H9 (cell line): ENCODE data around the gene DZANK1. TPM values are rescaled to one million over a fixed set of nuclear protein-coding genes. Genes with fewer than 3 reads are reported as not detected.
A peak's percentile ranks its signal among the peaks of the same experiment; 100 is the strongest.

Source experiments
- DNase-seq: peaks from one replicate; pipeline ENCODE4 v3.0.0-alpha.2; 2017
- H2AFZ ChIP-seq: one replicate; pipeline ENCODE4 v1.6.1; 2013; ENCODE audit warnings: mild to moderate bottlenecking, low read length, control low read depth, moderate library complexity
- H2AK5ac ChIP-seq: 2 replicates; pipeline ENCODE4 v1.6.1; 2013; ENCODE audit warnings: low read length, control low read depth, mixed read lengths; ENCODE audit not compliant: insufficient read length
- H2BK120ac ChIP-seq: one replicate; pipeline ENCODE4 v1.6.1; 2013; ENCODE audit warnings: low read depth, mild to moderate bottlenecking, low read length, control low read depth, inconsistent platforms; ENCODE audit not compliant: poor library complexity, severe bottlenecking
- H2BK12ac ChIP-seq: 2 replicates; pipeline ENCODE4 v1.6.1; 2013; ENCODE audit warnings: low read length, control low read depth, mixed read lengths, low read depth; ENCODE audit not compliant: insufficient read length
- H2BK15ac ChIP-seq: 2 replicates; pipeline ENCODE4 v1.6.1; 2013; ENCODE audit warnings: low read depth, low read length, control low read depth
- H2BK20ac ChIP-seq: one replicate; pipeline ENCODE4 v1.6.1; 2013; ENCODE audit warnings: low read depth, mild to moderate bottlenecking, low read length, control low read depth, inconsistent platforms; ENCODE audit not compliant: poor library complexity, severe bottlenecking
- H2BK5ac ChIP-seq: 2 replicates; pipeline ENCODE4 v1.6.1; 2013; ENCODE audit warnings: low read length, control low read depth, mixed read lengths; ENCODE audit not compliant: insufficient read length
- H3K14ac ChIP-seq: 2 replicates; pipeline ENCODE4 v1.6.1; 2013; ENCODE audit warnings: low read length, control low read depth; ENCODE audit not compliant: insufficient read depth
- H3K18ac ChIP-seq: 2 replicates; pipeline ENCODE4 v1.6.1; 2013; ENCODE audit warnings: low read depth, mild to moderate bottlenecking, mixed read lengths, low read length, control low read depth; ENCODE audit not compliant: insufficient read length
- H3K23ac ChIP-seq: 2 replicates; pipeline ENCODE4 v1.6.1; 2013; ENCODE audit warnings: low read length, control low read depth, mixed read lengths, low read depth; ENCODE audit not compliant: insufficient read length
- H3K23me2 ChIP-seq: 2 replicates; pipeline ENCODE4 v1.6.1; 2013; ENCODE audit warnings: low read depth, mild to moderate bottlenecking, mixed read lengths, low read length, control low read depth; ENCODE audit not compliant: insufficient read length, poor library complexity, severe bottlenecking
- H3K27ac ChIP-seq: 2 replicates; pipeline ENCODE4 v1.5.1; 2013; ENCODE audit warnings: low read length, control low read depth, mixed read lengths, low read depth; ENCODE audit not compliant: insufficient read length
- H3K27me3 ChIP-seq: 2 replicates; pipeline ENCODE4 v1.6.1; 2013; ENCODE audit warnings: low read length, control low read depth, inconsistent platforms; ENCODE audit not compliant: insufficient read depth
- H3K4ac ChIP-seq: 2 replicates; pipeline ENCODE4 v1.6.1; 2013; ENCODE audit warnings: low read depth, mild to moderate bottlenecking, control low read depth, inconsistent platforms, low read length, moderate library complexity
- H3K4me1 ChIP-seq: 2 replicates; pipeline ENCODE4 v1.6.1; 2013; ENCODE audit warnings: low read length, control low read depth, inconsistent platforms; ENCODE audit not compliant: insufficient read depth
- H3K4me2 ChIP-seq: 2 replicates; pipeline ENCODE4 v1.6.1; 2013; ENCODE audit warnings: low read length, control low read depth, mixed read lengths; ENCODE audit not compliant: insufficient read length, insufficient read depth
- H3K56ac ChIP-seq: 2 replicates; pipeline ENCODE4 v1.6.1; 2013; ENCODE audit warnings: low read depth, mild to moderate bottlenecking, mixed read lengths, low read length, control low read depth; ENCODE audit not compliant: insufficient read length
- H3K79me1 ChIP-seq: 2 replicates; pipeline ENCODE4 v1.6.1; 2013; ENCODE audit warnings: low read depth, mild to moderate bottlenecking, moderate library complexity, low read length, control low read depth, inconsistent platforms; ENCODE audit not compliant: insufficient read depth, poor library complexity, severe bottlenecking
- H3K79me2 ChIP-seq: 2 replicates; pipeline ENCODE4 v1.6.1; 2013; ENCODE audit warnings: low read length, control low read depth, inconsistent platforms; ENCODE audit not compliant: insufficient read depth
- H3K9ac ChIP-seq: 2 replicates; pipeline ENCODE4 v1.6.1; 2013; ENCODE audit warnings: low read length, control low read depth, mixed read lengths; ENCODE audit not compliant: insufficient read length; ENCODE audit errors: extremely low read depth
- H3K9me3 ChIP-seq: one replicate; pipeline ENCODE4 v1.6.1; 2013; ENCODE audit warnings: low read depth, low read length, inconsistent platforms; ENCODE audit not compliant: control insufficient read depth
- H3T11ph ChIP-seq: one replicate; pipeline ENCODE4 v1.6.1; 2013; ENCODE audit warnings: mild to moderate bottlenecking, low read length, control low read depth, inconsistent platforms
- H4K20me1 ChIP-seq: one replicate; pipeline ENCODE4 v1.6.1; 2013; ENCODE audit not compliant: control insufficient read depth, insufficient read length, insufficient read depth
- H4K5ac ChIP-seq: 2 replicates; pipeline ENCODE4 v1.6.1; 2013; ENCODE audit warnings: low read depth, mild to moderate bottlenecking, mixed read lengths, low read length, control low read depth; ENCODE audit not compliant: insufficient read length
- H4K8ac ChIP-seq: replicated peaks from 2 replicates; pipeline ENCODE4 v1.6.1; 2013; ENCODE audit warnings: low read length, control low read depth, mixed read lengths, low read depth; ENCODE audit not compliant: insufficient read length
- H4K91ac ChIP-seq: 2 replicates; pipeline ENCODE4 v1.6.1; 2013; ENCODE audit warnings: low read depth, mild to moderate bottlenecking, moderate library complexity, mixed read lengths, low read length, control low read depth; ENCODE audit not compliant: insufficient read length
- H3K27ac Mint-ChIP-seq, 3 experiments: 2 replicates in 2 of 3; 3 replicates in 1 of 3; pipeline ENCODE4 v1.8.0; 2020 to 2021; ENCODE audit warnings: mixed read lengths in 3 of 3, mild to moderate bottlenecking in 1 of 3, moderate library complexity in 1 of 3
- H3K27me3 Mint-ChIP-seq: 2 replicates; pipeline ENCODE4 v1.8.0; 2021; ENCODE audit warnings: low read depth, mild to moderate bottlenecking, moderate library complexity, mixed read lengths
- H3K36me3 Mint-ChIP-seq, 3 experiments: 2 replicates in 2 of 3; 3 replicates in 1 of 3; pipeline ENCODE4 v1.8.0; 2020 to 2021; ENCODE audit warnings: low read depth in 3 of 3, mixed read lengths in 3 of 3; ENCODE audit not compliant: insufficient read depth in 1 of 3
- H3K4me1 Mint-ChIP-seq, 2 experiments: 2 replicates each; pipeline ENCODE4 v1.8.0; 2020; ENCODE audit warnings: mixed read lengths in 2 of 2
- H3K4me3 Mint-ChIP-seq, 2 experiments: 2 replicates in 1 of 2; 3 replicates in 1 of 2; pipeline ENCODE4 v1.8.0; 2020 to 2021; ENCODE audit warnings: mild to moderate bottlenecking in 2 of 2, mixed read lengths in 2 of 2, moderate library complexity in 1 of 2
- H3K9me3 Mint-ChIP-seq, 2 experiments: 2 replicates in 1 of 2; 3 replicates in 1 of 2; pipeline ENCODE4 v1.8.0; 2020; ENCODE audit warnings: mild to moderate bottlenecking in 2 of 2, mixed read lengths in 2 of 2, moderate library complexity in 1 of 2
- CTCF ChIP-seq: fragments of 200-600 bp; sonication (generic); conservative IDR thresholded peaks from 3 replicates; pipeline ENCODE4 v1.8.0; 2021; ENCODE audit warnings: antibody characterized with exemption, mild to moderate bottlenecking
- WGBS: extraction: QIAGEN DNeasy Blood & Tissue Kit; methylation state at CpG from one replicate; pipeline ENCODE4 v1.1.7; 2013; ENCODE audit warnings: missing lambda C conversion rate, low lambda C conversion rate, mixed read lengths; ENCODE audit not compliant: insufficient read length; ENCODE audit errors: extremely low coverage; 5-methylcytosine and 5-hydroxymethylcytosine counted together
- total RNA-seq: library from RNA; stranded (reverse); gene quantifications from 2 replicates; pipeline ENCODE4 v1.2.1, GENCODE V29; 2021

Gene DZANK1
- total RNA-seq, 1 experiment from 2014 or later = 10.5 TPM

GRCh38 chr20:18465536-18466200 is 1.2 kb downstream of the DZANK1 start:
- H3K23me2 ChIP-seq = peaks cover 11% of the 10 kb centered on the region
- no peak overlapping the region for H4K91ac ChIP-seq
- H2AK5ac ChIP-seq = no peak overlapping the region
- no peak for DNase-seq
- no peak for TF ChIP-seq CTCF
- no CpG with 5 or more reads among the region's 6 CpGs for WGBS
- peak overlapping the region; percentile 100 for H3K4me2 ChIP-seq
- H4K20me1 ChIP-seq = no peaks in the 10 kb centered on the region
- H3K4ac ChIP-seq = no peak overlapping the region
- Mint-ChIP-seq H3K4me3 (peak overlapping the region; percentile 98 to 99), H3K27ac (no peak overlapping the region), H3K27me3 (no peaks in the 10 kb centered on the region), H3K4me1 (peaks cover 10 to 13% of the 10 kb centered on the region in 2 experiments), H3K9me3 (no peaks in the 10 kb centered on the region), H3K36me3 (peaks cover 0 to under 1% (median 0%) of the 10 kb centered on the region in 3 experiments; a peak in 1 of 7 replicates)
- H2BK120ac ChIP-seq = no peak overlapping the region
- no peak overlapping the region for H3K23ac ChIP-seq
- H4K8ac ChIP-seq = no peak overlapping the region
- no peak overlapping the region for H2BK20ac ChIP-seq
- no peaks in the 10 kb centered on the region for H3K4me1 ChIP-seq
- no peak overlapping the region for H2BK15ac ChIP-seq
- H3K9me3 ChIP-seq = no peaks in the 10 kb centered on the region
- H3K56ac ChIP-seq = no peak overlapping the region
- H3K27me3 ChIP-seq = no peaks in the 10 kb centered on the region
- H3K9ac ChIP-seq = no peak overlapping the region
- no peak overlapping the region for H3K14ac ChIP-seq
- H3K79me2 ChIP-seq = peaks cover 9% of the 10 kb centered on the region
- no peak overlapping the region for H4K5ac ChIP-seq
- no peak overlapping the region for H3K18ac ChIP-seq
- no peak overlapping the region for H3K27ac ChIP-seq
- peaks cover 4% of the 10 kb centered on the region for H3K79me1 ChIP-seq
- H2BK5ac ChIP-seq = no peak overlapping the region
- H2AFZ ChIP-seq = no peak overlapping the region
- no peak overlapping the region for H2BK12ac ChIP-seq
- H3T11ph ChIP-seq = no peak overlapping the region
